Activated naive CD8-positive, alpha-beta T cell treated with anti-CD3 and anti-CD28 coated beads for 36 hours (primary cell): ENCODE data around the gene SRPX. TPM values are rescaled to one million over a fixed set of nuclear protein-coding genes. Genes with fewer than 3 reads are reported as not detected.

ENCODE experiments used
- DNase-seq: peaks from one replicate; pipeline ENCODE4 v3.0.0; 2021
- H3K27ac Mint-ChIP-seq: one replicate; pipeline ENCODE4 v1.8.0; 2022; ENCODE audit warnings: mild to moderate bottlenecking, moderate library complexity, mixed read lengths
- H3K27me3 Mint-ChIP-seq: one replicate; pipeline ENCODE4 v1.8.0; 2022; ENCODE audit warnings: mild to moderate bottlenecking, mixed read lengths
- H3K36me3 Mint-ChIP-seq: one replicate; pipeline ENCODE4 v1.8.0; 2021; ENCODE audit warnings: mild to moderate bottlenecking, mixed read lengths
- H3K4me1 Mint-ChIP-seq: one replicate; pipeline ENCODE4 v1.8.0; 2021; ENCODE audit warnings: mixed read lengths
- H3K4me3 Mint-ChIP-seq: one replicate; pipeline ENCODE4 v1.8.0; 2022; ENCODE audit warnings: mild to moderate bottlenecking, moderate library complexity, mixed read lengths
- H3K9me3 Mint-ChIP-seq: one replicate; pipeline ENCODE4 v1.8.0; 2022; ENCODE audit warnings: mixed read lengths
- total RNA-seq, 2 experiments: library from RNA; stranded (reverse); gene quantifications; one replicate each; pipeline ENCODE4 v1.2.3, GENCODE V29; 2021

SRPX gene
- total RNA-seq, 2 experiments from 2014 or later: not detected

DNA sequence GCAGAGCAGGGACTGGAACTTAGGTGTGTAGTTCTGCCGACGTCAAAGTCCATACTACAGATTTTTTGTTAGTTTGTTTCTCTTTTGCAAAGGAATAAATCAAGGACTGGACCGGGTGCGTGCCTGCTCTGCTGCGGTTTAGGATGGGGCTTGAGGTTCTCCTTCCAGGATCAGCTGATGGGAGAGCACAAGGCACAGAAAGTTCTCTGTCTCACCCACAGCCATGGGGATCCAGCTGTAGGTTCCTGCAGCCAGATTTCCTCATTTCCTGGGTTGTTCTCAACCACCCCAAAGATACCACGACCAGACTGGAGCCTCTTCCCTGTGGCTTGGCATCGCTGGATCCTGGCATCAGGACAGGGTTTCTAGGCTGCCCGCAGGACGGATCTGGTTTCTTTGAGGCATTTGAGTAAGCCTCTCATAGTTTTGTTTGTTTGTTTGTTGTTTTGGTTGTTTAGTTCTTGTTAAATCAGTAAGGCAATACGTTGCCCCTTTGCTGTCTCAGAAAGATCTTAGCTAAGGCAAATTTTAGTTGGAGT, 789 bp upstream of the SRPX start:
- H3K27ac Mint-ChIP-seq: no peak overlapping the region
- H3K9me3 Mint-ChIP-seq: no peaks in the 10 kb centered on the region
- no peak for DNase-seq
- peaks cover 45% of the 10 kb centered on the region for H3K27me3 Mint-ChIP-seq
- no peaks in the 10 kb centered on the region for H3K36me3 Mint-ChIP-seq
- no peak overlapping the region for H3K4me3 Mint-ChIP-seq
- peaks cover 4% of the 10 kb centered on the region for H3K4me1 Mint-ChIP-seq

DNA sequence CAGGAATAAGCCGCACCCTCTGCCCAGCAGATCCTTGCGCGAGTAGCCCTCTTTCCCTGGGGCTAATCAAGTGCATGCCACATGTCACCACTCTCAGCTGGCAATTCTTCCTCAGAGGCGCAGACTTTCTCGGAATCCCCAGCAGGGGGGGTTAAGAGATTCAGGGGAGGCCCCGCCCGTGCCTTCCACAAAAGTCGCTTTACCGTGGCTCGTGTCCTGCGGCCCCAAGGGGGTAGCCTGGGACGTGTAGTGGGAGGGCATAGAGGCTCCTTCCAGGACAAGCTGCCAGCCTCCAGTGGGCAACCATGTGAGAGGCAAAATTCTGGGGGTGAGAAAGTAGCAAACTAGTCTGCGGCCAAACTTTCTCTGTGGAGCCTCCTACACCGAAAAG, 652 bp downstream of the SRPX start:
- H3K27ac Mint-ChIP-seq: no peak overlapping the region
- no peaks in the 10 kb centered on the region for H3K9me3 Mint-ChIP-seq
- peak overlapping the region; percentile 40 for H3K4me3 Mint-ChIP-seq
- no peaks in the 10 kb centered on the region for H3K36me3 Mint-ChIP-seq
- H3K4me1 Mint-ChIP-seq: peaks cover 4% of the 10 kb centered on the region
- DNase-seq: peak; percentile 22
- H3K27me3 Mint-ChIP-seq: peaks cover 50% of the 10 kb centered on the region

DNA sequence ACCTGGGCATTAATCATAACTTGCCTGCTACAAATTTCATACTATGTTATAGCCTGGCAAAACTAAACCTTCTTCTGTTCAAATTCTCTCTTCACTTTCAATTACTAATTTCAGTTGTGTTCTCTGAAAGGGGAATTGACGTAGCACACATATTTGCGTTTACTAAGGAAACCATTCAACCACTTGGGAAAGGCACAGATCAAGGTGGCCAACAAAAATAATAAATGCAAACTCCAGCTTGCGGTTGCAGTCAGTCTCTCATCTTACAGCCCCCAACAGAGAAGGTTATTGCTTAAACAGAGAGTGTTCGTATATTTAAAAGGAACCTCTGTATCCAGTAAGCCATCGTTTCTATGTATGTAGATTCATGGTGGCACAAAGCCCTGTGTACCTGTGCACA, 4.0 kb downstream of the SRPX start:
- H3K9me3 Mint-ChIP-seq: no peaks in the 10 kb centered on the region
- peaks cover 4% of the 10 kb centered on the region for H3K4me1 Mint-ChIP-seq
- no peak overlapping the region for H3K27ac Mint-ChIP-seq
- H3K4me3 Mint-ChIP-seq: no peak overlapping the region
- H3K36me3 Mint-ChIP-seq: no peaks in the 10 kb centered on the region
- DNase-seq: no peak
- H3K27me3 Mint-ChIP-seq: peaks cover 37% of the 10 kb centered on the region

DNA sequence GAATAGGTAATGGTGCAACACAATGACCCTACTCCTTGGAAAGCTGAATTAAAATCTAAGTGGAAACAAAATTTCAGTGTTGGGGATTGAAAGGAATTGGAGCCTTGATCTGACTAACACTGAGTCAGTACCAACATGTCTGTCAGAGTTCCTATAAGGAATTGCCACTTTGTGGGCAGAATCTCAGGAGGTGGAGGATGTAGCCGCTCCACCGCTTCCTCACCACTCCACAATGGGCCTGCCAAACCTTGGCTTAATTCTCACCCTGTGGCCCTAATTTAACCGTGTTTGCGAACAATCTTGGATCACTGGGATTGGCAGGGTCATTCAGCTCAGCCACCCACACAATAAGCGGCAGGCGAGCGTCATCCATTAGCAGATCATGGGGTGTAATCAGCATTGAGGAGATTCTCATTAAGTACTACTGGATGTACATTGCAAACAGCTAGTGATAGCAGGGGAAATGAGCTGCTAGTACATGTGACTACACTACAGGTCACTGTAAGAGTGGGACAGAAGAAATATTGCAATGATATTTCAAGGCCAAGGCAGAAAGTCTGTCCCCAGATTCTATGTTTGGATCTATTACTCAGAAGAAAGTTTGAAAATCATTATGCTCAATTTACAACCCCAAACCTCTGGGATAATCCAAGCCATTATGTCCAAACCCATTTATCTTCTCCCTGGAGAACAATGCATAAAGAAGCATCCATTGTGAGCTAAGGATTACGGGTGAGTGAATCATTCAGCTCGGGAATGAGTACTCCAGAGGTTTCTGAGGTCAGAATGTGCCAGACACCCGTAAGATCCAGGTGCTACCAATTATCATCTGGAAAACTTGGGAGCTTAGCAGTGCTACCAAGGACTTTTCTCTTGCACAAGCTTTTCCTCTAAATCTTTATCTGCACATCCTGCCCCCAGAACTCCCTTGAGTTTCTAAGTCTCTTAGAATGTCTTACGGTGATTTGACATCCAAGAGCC, 5.8 kb downstream of the SRPX start:
- H3K27me3 Mint-ChIP-seq: peaks cover 24% of the 10 kb centered on the region
- H3K27ac Mint-ChIP-seq: no peak overlapping the region
- H3K4me1 Mint-ChIP-seq: peaks cover 3% of the 10 kb centered on the region
- no peak for DNase-seq
- no peaks in the 10 kb centered on the region for H3K36me3 Mint-ChIP-seq
- H3K9me3 Mint-ChIP-seq: no peaks in the 10 kb centered on the region
- no peak overlapping the region for H3K4me3 Mint-ChIP-seq

DNA sequence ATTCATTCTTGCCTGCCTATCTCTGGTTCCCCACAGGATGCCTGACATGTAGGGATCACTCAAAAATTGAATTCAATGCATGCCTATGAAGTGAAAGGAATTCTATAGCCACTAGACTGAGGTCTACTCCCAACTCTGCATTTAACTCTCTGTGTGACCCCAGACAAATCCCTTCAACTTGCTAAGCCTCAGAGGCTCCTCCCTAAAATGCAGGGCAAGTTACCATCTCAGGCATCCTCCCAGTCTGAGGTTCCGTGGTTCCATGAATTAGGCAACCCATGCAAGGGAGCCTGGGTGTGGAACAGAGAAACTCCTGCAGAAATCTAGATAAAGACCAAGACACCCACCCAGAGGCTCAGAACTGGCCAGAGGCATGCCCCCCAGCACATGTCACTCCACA, 6.6 kb downstream of the SRPX start:
- Mint-ChIP-seq H3K27ac (no peak overlapping the region), H3K4me1 (no peaks in the 10 kb centered on the region), H3K36me3 (no peaks in the 10 kb centered on the region), H3K9me3 (no peaks in the 10 kb centered on the region), H3K27me3 (peaks cover 18% of the 10 kb centered on the region), H3K4me3 (no peak overlapping the region)
- DNase-seq: no peak

DNA sequence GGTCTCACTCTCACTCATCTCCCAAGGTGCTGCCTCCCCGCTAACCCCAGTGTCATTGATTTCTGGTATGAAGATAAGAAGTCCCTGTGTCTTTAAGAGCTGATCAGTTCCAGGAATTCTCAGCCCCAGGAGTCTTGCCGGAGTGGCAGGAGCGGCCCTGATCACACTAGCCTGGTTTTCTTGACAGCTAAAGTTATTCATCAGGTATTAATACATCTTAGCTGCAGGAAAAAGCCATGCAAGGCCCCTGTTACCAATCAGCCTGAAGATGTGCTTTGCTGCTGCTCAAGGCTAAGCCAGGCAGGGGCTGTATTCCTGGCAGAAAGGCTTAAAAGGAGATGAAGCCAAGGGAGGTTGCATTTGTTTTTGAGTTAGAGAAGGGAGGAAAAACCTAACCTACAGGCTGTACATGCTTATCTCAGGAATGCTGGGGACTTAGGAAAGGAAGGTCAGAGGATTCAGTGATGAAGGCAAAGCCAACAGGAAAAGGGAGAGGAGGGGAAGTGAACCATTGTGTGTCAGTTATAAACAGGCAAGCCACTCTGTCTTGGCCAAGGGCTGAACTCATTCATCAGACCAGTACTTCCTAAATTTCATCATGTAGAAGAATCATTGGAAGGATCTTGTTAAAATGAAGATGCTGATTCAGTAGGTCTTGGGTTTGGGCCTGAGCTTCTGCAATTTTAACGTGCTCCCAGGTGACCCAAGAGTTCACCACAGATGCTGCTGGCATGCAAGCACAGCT, 8.6 kb downstream of the SRPX start:
- no peak overlapping the region for H3K4me3 Mint-ChIP-seq
- no peak overlapping the region for H3K27ac Mint-ChIP-seq
- no peaks in the 10 kb centered on the region for H3K9me3 Mint-ChIP-seq
- no peaks in the 10 kb centered on the region for H3K4me1 Mint-ChIP-seq
- peaks cover 6% of the 10 kb centered on the region for H3K27me3 Mint-ChIP-seq
- no peaks in the 10 kb centered on the region for H3K36me3 Mint-ChIP-seq
- no peak for DNase-seq

DNA sequence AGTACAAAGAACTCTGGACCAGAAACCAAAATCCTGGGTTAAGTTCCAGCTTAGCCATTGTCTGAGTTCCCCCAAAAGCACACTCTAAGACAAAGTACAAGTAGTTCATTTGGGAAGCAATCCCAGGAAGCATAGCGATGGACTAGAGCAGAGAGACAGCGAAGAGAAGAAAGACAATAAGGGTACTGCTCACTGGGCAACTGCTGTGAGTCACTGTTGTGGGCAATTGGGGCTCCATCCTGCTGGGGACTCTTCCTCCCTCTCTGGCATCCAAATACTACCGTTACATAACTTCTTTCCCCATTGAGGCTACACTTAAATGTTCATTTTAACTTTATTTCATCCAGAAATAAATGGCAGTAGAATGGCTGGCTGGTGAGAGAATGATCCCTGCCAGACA, 14.1 kb downstream of the SRPX start:
- no peaks in the 10 kb centered on the region for H3K9me3 Mint-ChIP-seq
- H3K4me1 Mint-ChIP-seq: no peaks in the 10 kb centered on the region
- no peak for DNase-seq
- H3K27ac Mint-ChIP-seq: no peak overlapping the region
- no peaks in the 10 kb centered on the region for H3K27me3 Mint-ChIP-seq
- H3K36me3 Mint-ChIP-seq: no peaks in the 10 kb centered on the region
- no peak overlapping the region for H3K4me3 Mint-ChIP-seq

DNA sequence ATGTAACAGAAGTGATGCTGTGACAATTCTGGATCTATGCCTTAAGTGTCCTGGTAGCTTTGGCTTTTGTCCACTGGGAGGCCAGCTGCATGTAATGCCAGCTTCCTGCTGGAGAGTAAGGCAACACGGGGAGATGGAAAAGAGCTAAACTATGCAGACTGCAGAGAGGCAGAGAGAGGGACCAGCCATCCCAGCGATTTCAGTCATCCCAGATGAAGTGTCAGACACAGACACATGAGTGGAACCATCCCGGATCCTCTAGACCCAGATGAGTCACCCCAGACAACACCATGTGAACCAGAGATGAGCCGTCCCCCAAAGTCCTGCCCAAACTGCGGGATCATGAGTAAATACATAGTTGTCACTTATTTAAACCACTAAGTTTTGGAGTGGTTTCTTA, 14.6 kb downstream of the SRPX start:
- no peak overlapping the region for H3K27ac Mint-ChIP-seq
- DNase-seq: no peak
- no peaks in the 10 kb centered on the region for H3K36me3 Mint-ChIP-seq
- no peaks in the 10 kb centered on the region for H3K27me3 Mint-ChIP-seq
- no peaks in the 10 kb centered on the region for H3K9me3 Mint-ChIP-seq
- H3K4me1 Mint-ChIP-seq: no peaks in the 10 kb centered on the region
- H3K4me3 Mint-ChIP-seq: no peak overlapping the region

DNA sequence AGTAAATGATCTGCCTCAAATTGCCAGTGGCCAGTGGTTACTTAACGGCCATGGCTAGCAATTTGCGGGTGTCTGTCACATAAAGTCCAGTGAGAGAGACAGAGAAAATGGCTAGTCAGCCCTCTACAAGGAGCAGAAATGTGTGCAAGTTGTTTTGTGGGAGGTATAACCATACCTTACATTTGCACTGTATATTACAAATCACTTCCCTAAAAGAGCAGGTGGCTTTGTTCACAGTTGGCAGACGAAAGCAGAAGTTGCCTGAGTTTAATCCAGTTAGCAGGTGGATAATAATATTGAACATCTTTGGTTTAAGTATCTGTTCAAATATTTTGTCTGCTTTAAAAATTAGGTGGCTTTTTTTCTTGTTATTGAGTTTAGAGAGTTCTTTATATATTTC, 15.6 kb downstream of the SRPX start:
- Mint-ChIP-seq H3K4me1 (no peaks in the 10 kb centered on the region), H3K4me3 (no peak overlapping the region), H3K36me3 (no peaks in the 10 kb centered on the region), H3K27me3 (no peaks in the 10 kb centered on the region), H3K9me3 (no peaks in the 10 kb centered on the region), H3K27ac (no peak overlapping the region)
- DNase-seq: no peak

DNA sequence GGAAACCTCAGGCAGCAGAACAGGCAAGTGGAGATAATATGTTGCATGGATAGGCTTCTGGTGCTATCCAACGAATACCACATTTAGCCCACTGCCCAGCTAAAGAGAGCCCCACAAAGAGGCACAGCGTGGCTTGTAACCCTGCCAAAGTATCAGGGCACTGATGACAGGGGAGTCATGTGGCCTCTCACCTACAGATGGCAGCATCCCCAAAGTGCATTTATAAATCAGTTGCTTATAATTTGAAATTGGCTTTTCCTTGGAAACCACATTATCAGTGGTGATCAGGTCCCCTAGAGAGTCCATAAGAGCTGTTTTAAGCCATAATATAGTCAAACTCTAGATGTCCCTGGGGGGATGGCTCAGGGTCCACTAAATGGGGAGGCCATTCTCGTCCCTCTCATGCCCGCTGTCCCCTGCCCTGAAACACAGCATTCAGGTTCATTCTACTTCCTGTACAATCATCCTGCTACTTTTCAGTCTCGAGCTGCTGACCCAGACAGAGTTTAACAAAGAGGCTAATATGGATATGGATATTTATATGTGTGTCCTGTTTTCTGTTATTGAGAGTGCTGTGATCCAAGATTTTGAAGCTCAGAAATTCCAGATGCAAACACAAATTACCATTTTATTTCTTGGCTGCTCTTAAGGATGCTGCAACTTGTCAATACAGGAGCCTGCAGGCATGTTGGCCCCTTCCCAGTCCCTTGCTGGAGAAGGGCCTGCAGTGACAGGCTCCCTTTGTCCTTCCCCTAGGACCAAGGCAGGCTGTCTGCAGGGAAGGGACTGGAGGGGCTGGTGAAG, 28.5 kb downstream of the SRPX start:
- Mint-ChIP-seq H3K36me3 (no peaks in the 10 kb centered on the region), H3K9me3 (no peaks in the 10 kb centered on the region), H3K4me3 (no peak overlapping the region), H3K27me3 (peaks cover 10% of the 10 kb centered on the region), H3K27ac (no peak overlapping the region), H3K4me1 (no peaks in the 10 kb centered on the region)
- no peak for DNase-seq

DNA sequence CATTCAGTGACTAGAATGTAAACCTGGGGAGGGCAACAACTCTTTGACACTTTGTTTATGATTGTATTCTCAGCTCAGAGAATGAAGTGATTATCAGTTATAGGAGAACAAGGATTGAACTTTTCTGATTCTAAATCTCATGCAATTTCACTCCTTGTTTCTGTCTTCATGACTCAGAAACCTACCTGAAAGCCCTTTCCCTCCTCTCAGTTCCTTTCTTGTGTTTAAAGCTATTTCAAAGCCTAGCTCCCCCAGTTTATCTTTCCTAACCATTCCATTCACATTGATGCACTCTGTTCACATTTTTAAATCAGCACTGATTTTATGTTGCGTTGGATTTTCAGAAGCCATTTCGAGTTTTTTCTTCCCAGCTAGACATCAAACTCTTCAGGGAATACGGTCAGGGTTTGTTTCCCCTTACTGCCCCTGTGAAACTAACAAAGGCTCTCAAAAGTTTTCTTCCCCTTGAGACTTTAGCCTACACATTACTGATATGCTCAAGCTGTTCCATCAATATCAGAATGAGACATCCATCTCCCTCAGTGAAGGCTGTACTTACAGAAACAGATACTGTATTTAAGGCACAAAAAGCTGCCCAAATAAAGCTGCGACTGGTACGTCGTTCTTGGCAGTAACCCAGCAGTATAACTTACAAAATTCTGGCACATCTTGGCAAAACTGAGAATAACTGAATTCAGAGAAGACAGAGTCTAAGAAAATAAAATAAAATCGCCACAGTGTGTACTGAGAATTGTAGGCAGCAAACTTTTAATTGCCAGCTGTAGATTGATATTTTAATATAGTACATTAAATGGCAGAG, 31.0 kb downstream of the SRPX start:
- no peak for DNase-seq
- Mint-ChIP-seq H3K36me3 (no peaks in the 10 kb centered on the region), H3K4me3 (no peak overlapping the region), H3K9me3 (no peaks in the 10 kb centered on the region), H3K27me3 (peaks cover 10% of the 10 kb centered on the region), H3K4me1 (no peaks in the 10 kb centered on the region), H3K27ac (no peak overlapping the region)

DNA sequence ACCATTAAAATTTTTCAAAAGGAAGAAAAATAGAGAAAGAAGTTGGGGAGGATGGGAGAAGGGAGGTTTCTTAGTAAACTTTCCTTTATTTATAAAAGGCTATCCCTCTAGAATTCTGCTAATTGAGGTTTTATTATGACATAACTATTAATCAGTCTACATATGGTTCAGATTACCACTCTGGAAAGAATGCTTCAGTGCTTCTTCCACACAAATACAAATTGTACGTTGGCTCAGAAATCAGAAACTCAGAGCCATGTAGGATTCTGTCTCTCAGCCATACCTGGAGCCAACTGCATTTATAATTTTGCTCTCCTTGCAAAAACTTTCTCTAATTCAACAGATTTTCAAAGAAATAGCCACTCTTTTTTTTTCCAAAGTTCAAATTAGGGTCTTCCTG, 37.1 kb downstream of the SRPX start:
- no peaks in the 10 kb centered on the region for H3K4me1 Mint-ChIP-seq
- H3K4me3 Mint-ChIP-seq: no peak overlapping the region

DNA sequence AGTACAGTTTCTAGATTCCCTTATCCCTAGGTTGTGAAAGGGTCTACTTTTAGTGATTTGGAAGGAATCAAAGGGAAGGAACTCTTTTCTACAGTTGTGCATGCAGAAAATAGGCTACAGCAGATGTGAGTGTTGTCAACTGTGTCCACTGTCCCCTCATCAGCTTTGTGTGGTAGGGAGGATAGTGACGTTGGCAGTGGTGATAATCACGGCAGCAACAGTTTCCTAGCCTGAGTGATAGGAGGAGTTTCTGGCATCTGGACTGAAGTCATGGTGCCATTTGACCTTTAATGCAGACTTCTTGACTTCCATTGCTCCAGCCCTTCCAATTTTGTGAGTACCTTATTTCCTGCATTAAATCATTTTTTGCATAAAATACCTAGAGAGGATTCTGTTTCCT, 39.3 kb downstream of the SRPX start:
- Mint-ChIP-seq H3K27ac (no peak overlapping the region), H3K27me3 (no peaks in the 10 kb centered on the region), H3K9me3 (no peaks in the 10 kb centered on the region), H3K4me1 (no peaks in the 10 kb centered on the region), H3K36me3 (no peaks in the 10 kb centered on the region), H3K4me3 (no peak overlapping the region)
- no peak for DNase-seq

More for the DNA sequence above, 37.1 kb downstream of the SRPX start:
- no peak for DNase-seq
- Mint-ChIP-seq H3K36me3 (no peaks in the 10 kb centered on the region), H3K9me3 (no peaks in the 10 kb centered on the region), H3K27ac (no peak overlapping the region), H3K27me3 (no peaks in the 10 kb centered on the region)

DNA sequence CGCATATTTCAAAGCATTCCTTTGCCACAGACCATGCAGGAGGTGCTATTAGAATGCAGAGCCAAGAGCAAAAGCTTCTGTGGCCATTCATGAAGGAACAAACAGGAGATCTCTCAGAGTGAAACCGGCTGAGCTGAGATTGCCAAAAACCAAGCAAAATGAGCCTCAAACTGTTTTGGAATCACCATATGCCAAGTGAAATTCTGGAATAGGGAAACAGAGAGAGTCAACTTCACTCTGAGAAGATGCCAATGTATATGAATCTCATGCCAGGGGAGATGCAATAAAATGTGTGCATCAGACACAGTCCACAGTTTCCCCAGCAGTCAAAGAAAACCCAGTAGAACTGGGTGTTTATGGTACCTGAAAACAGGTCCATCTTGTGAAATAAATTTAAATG, 42.3 kb downstream of the SRPX start:
- DNase-seq: no peak
- Mint-ChIP-seq H3K4me3 (no peak overlapping the region), H3K27ac (no peak overlapping the region), H3K9me3 (no peaks in the 10 kb centered on the region), H3K36me3 (no peaks in the 10 kb centered on the region), H3K27me3 (no peaks in the 10 kb centered on the region), H3K4me1 (no peaks in the 10 kb centered on the region)
